ENCODE results near the gene PRRC2A. TPM values are rescaled to one million over a fixed set of nuclear protein-coding genes. Genes with fewer than 3 reads are reported as not detected.
A peak's percentile ranks its signal among the peaks of the same experiment; 100 is the strongest.

Gene PRRC2A
- total and polyA plus RNA-seq, 2 experiments from 2014 or later = 42.5 to 46.0 TPM

DNA sequence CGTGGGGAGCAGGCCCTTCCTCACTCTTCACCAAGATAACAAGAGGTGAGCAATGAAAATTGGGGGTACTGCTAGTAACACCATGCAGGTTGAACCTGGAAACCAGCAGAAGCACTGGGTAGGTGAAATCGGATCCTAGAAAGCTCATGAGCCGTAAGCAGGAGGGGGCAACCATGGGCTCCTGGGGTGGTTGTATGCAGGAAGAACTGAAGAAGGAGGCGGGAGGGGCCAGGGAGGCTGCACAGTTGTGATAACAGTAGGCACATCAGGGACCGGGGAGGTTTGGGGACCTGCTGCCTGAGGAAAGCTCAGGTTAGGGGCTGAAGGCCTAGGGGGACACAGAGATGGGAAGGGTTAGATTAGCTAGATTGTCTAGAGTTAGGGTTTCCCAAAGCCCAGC lies 66.0 kb downstream of the PRRC2A start:
- H3K4me1 ChIP-seq (ENCODE audit: insufficient read depth) = peaks cover 4% of the 10 kb centered on the region; the same call in 1 of the 2 replicates
- H3K79me2 ChIP-seq (ENCODE audit: insufficient read depth) = no peaks in the 10 kb centered on the region
- H2AFZ ChIP-seq = no peak overlapping the region
- no peaks in the 10 kb centered on the region for H3K9me3 ChIP-seq (ENCODE audit: low read depth)
- no peak overlapping the region for H3K27ac ChIP-seq
- no peak for DNase-seq
- peaks cover 7% of the 10 kb centered on the region; the same call in 1 of the 2 replicates for H3F3A ChIP-seq (ENCODE audit: insufficient read depth)
- H3K9ac ChIP-seq = no peak overlapping the region
- no peak overlapping the region for H3K4me2 ChIP-seq (ENCODE audit: unreplicated experiment)
- TF ChIP-seq EZH2 (IDR thresholded peaks at IDR 0.05; ENCODE audit: insufficient read depth, poor library complexity, severe bottlenecking) (no peak), EZH2phosphoT487 (IDR thresholded peaks at IDR 0.05; ENCODE audit: insufficient read depth, low read depth) (no peak)
- H3K36me3 ChIP-seq (ENCODE audit: low read depth) = peaks cover 4% of the 10 kb centered on the region; the same call in 1 of the 2 replicates
- no peak overlapping the region for H3K4me3 ChIP-seq
- WGBS, 2 experiments (ENCODE audit: low coverage in 1 of 2, low lambda C conversion rate in 2 of 2, missing lambda C conversion rate in 2 of 2) = 76 to 84% methylated on average over 5 of the region's 5 CpGs
- no peaks in the 10 kb centered on the region for H4K20me1 ChIP-seq (ENCODE audit: insufficient read depth)
- H3K9me2 ChIP-seq (ENCODE audit: insufficient read depth) = no peaks in the 10 kb centered on the region
- H3K27me3 ChIP-seq (replicated peaks; ENCODE audit: insufficient read depth) = no peaks in the 10 kb centered on the region
- in situ Hi-C loops (cut with MboI) = no loop called here

DNA sequence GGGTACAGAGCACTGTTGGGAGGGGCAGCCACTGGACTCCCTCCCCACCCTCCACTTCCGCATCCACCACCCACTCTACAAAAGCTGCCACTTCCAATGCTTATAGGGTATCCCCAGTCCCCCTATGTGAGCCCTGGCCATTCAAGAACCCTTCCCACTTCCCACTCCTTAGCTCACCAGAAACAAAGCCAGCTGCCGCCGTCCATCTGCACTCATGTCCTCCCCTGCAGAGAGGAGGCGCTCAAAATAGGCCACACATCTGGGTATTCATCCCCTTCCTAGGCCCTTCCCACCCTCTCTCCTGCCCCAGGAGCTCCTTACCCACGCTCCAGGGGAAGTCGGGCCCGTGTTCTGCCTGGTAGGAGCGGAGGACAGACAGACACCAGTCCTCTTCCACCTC lies 66.8 kb downstream of the PRRC2A start:
- Histone ChIP-seq H3K4me3 (no peak overlapping the region), H3K9me2 (ENCODE audit: insufficient read depth) (no peaks in the 10 kb centered on the region), H3K9ac (no peak overlapping the region), H2AFZ (no peak overlapping the region), H4K20me1 (ENCODE audit: insufficient read depth) (no peaks in the 10 kb centered on the region), H3K36me3 (ENCODE audit: low read depth) (peaks cover 9% of the 10 kb centered on the region; the same call in 1 of the 2 replicates), H3K4me1 (ENCODE audit: insufficient read depth) (no peaks in the 10 kb centered on the region), H3K79me2 (ENCODE audit: insufficient read depth) (no peaks in the 10 kb centered on the region), H3K27me3 (replicated peaks; ENCODE audit: insufficient read depth) (no peaks in the 10 kb centered on the region), H3F3A (ENCODE audit: insufficient read depth) (peaks cover under 1% of the 10 kb centered on the region; the same call in 1 of the 2 replicates), H3K4me2 (ENCODE audit: unreplicated experiment) (no peak overlapping the region), H3K9me3 (ENCODE audit: low read depth) (no peaks in the 10 kb centered on the region), H3K27ac (no peak overlapping the region)
- 80 to 81% methylated on average over 7 to 8 of the region's 8 CpGs for WGBS, 2 experiments (ENCODE audit: low coverage in 1 of 2, low lambda C conversion rate in 2 of 2, missing lambda C conversion rate in 2 of 2)
- in situ Hi-C loops (cut with MboI) = no loop called here
- TF ChIP-seq EZH2phosphoT487 (IDR thresholded peaks at IDR 0.05; ENCODE audit: insufficient read depth, low read depth) = no peak
- no peak for TF ChIP-seq EZH2 (IDR thresholded peaks at IDR 0.05; ENCODE audit: insufficient read depth, poor library complexity, severe bottlenecking)
- DNase-seq = no peak

Small RNA genes lying within 50 kb of the gene (microRNA-seq; reads per million reads assigned to microRNA genes)
- not detected for gene MIR6832 (ENCODE audit: borderline number of aligned reads)

Small RNA genes lying within 50 kb of the gene (small RNA-seq; reads per million reads assigned to genes)
- gene MIR6832 (ENCODE audit: low read depth, low replicate concordance) = not detected
- not detected for gene RF00019 (ENCODE audit: low read depth, low replicate concordance)
- 2.9 reads per million, percentile 72 among the genes with 10 or more reads in this experiment for gene SNORA38 (ENCODE audit: low read depth, low replicate concordance)
- gene UQCRHP1 (ENCODE audit: low read depth, low replicate concordance) = not detected

Other genes starting within 250 kb of the PRRC2A start
Only the 30 nearest of the 35 such genes appear.
- 4.1 and 4.9 TPM in 2 replicates for gene MICB, start 122.6 kb upstream of the PRRC2A start, total RNA-seq (2014; rRNA removed; shearing (Covaris generic))
- gene MICB, start 122.6 kb upstream of the PRRC2A start, polyA plus RNA-seq (2016; fragmentation: Nextera tagmentation; extraction: Ambion mirVana) = 3.7 and 4.2 TPM in 2 replicates
- gene MCCD1, start 91.8 kb upstream of the PRRC2A start, total RNA-seq (2014; rRNA removed; shearing (Covaris generic)) = not detected in 2 replicates
- not detected in 2 replicates for gene MCCD1, start 91.8 kb upstream of the PRRC2A start, polyA plus RNA-seq (2016; fragmentation: Nextera tagmentation; extraction: Ambion mirVana)
- gene DDX39B, start 78.7 kb upstream of the PRRC2A start, total RNA-seq (2014; rRNA removed; shearing (Covaris generic)) = 319 and 415 TPM in 2 replicates
- 197 and 204 TPM in 2 replicates for gene DDX39B, start 78.7 kb upstream of the PRRC2A start, polyA plus RNA-seq (2016; fragmentation: Nextera tagmentation; extraction: Ambion mirVana)
- gene ATP6V1G2, start 74.1 kb upstream of the PRRC2A start, total RNA-seq (2014; rRNA removed; shearing (Covaris generic)) = 0.89 and 1.8 TPM in 2 replicates
- 2.8 and 3.5 TPM in 2 replicates for gene ATP6V1G2, start 74.1 kb upstream of the PRRC2A start, polyA plus RNA-seq (2016; fragmentation: Nextera tagmentation; extraction: Ambion mirVana)
- 20.4 and 22.9 TPM in 2 replicates for gene NFKBIL1, start 73.1 kb upstream of the PRRC2A start, total RNA-seq (2014; rRNA removed; shearing (Covaris generic))
- gene NFKBIL1, start 73.1 kb upstream of the PRRC2A start, polyA plus RNA-seq (2016; fragmentation: Nextera tagmentation; extraction: Ambion mirVana) = 12.3 and 15.0 TPM in 2 replicates
- gene LTA, start 48.4 kb upstream of the PRRC2A start, total RNA-seq (2014; rRNA removed; shearing (Covaris generic)) = not detected in 2 replicates
- gene LTA, start 48.4 kb upstream of the PRRC2A start, polyA plus RNA-seq (2016; fragmentation: Nextera tagmentation; extraction: Ambion mirVana) = not detected in 2 replicates
- not detected in 2 replicates for gene TNF, start 45.1 kb upstream of the PRRC2A start, total RNA-seq (2014; rRNA removed; shearing (Covaris generic))
- 0.11 TPM in 1 of 2 replicates, not detected in the other for gene TNF, start 45.1 kb upstream of the PRRC2A start, polyA plus RNA-seq (2016; fragmentation: Nextera tagmentation; extraction: Ambion mirVana)
- not detected in 2 replicates for gene LTB, start 38.3 kb upstream of the PRRC2A start, total RNA-seq (2014; rRNA removed; shearing (Covaris generic))
- gene LTB, start 38.3 kb upstream of the PRRC2A start, polyA plus RNA-seq (2016; fragmentation: Nextera tagmentation; extraction: Ambion mirVana) = 0.23 TPM in 1 of 2 replicates, not detected in the other
- not detected in 2 replicates for gene LST1, start 34.4 kb upstream of the PRRC2A start, total RNA-seq (2014; rRNA removed; shearing (Covaris generic))
- not detected in 2 replicates for gene LST1, start 34.4 kb upstream of the PRRC2A start, polyA plus RNA-seq (2016; fragmentation: Nextera tagmentation; extraction: Ambion mirVana)
- gene NCR3, start 27.7 kb upstream of the PRRC2A start, total RNA-seq (2014; rRNA removed; shearing (Covaris generic)) = not detected in 2 replicates
- not detected in 2 replicates for gene NCR3, start 27.7 kb upstream of the PRRC2A start, polyA plus RNA-seq (2016; fragmentation: Nextera tagmentation; extraction: Ambion mirVana)
- not detected in 2 replicates for gene AIF1, start 5.5 kb upstream of the PRRC2A start, total RNA-seq (2014; rRNA removed; shearing (Covaris generic))
- gene AIF1, start 5.5 kb upstream of the PRRC2A start, polyA plus RNA-seq (2016; fragmentation: Nextera tagmentation; extraction: Ambion mirVana) = not detected in 2 replicates
- 161 and 198 TPM in 2 replicates for gene BAG6, start 31.9 kb downstream of the PRRC2A start, total RNA-seq (2014; rRNA removed; shearing (Covaris generic))
- gene BAG6, start 31.9 kb downstream of the PRRC2A start, polyA plus RNA-seq (2016; fragmentation: Nextera tagmentation; extraction: Ambion mirVana) = 88.2 and 90.8 TPM in 2 replicates
- 0.76 and 3.3 TPM in 2 replicates for gene APOM, start 35.2 kb downstream of the PRRC2A start, total RNA-seq (2014; rRNA removed; shearing (Covaris generic))
- gene APOM, start 35.2 kb downstream of the PRRC2A start, polyA plus RNA-seq (2016; fragmentation: Nextera tagmentation; extraction: Ambion mirVana) = 5.6 and 5.9 TPM in 2 replicates
- 20.3 and 28.5 TPM in 2 replicates for gene C6orf47, start 40.1 kb downstream of the PRRC2A start, total RNA-seq (2014; rRNA removed; shearing (Covaris generic))
- 19.4 and 19.5 TPM in 2 replicates for gene C6orf47, start 40.1 kb downstream of the PRRC2A start, polyA plus RNA-seq (2016; fragmentation: Nextera tagmentation; extraction: Ambion mirVana)
- 10.6 and 11.3 TPM in 2 replicates for gene GPANK1, start 44.3 kb downstream of the PRRC2A start, total RNA-seq (2014; rRNA removed; shearing (Covaris generic))
- gene GPANK1, start 44.3 kb downstream of the PRRC2A start, polyA plus RNA-seq (2016; fragmentation: Nextera tagmentation; extraction: Ambion mirVana) = 19.3 and 20.0 TPM in 2 replicates
- gene CSNK2B, start 45.4 kb downstream of the PRRC2A start, total RNA-seq (2014; rRNA removed; shearing (Covaris generic)) = 186 and 256 TPM in 2 replicates
- gene CSNK2B, start 45.4 kb downstream of the PRRC2A start, polyA plus RNA-seq (2016; fragmentation: Nextera tagmentation; extraction: Ambion mirVana) = 224 and 229 TPM in 2 replicates
- 2.7 and 7.5 TPM in 2 replicates for gene LY6G5B, start 49.3 kb downstream of the PRRC2A start, total RNA-seq (2014; rRNA removed; shearing (Covaris generic))
- 3.9 and 5.9 TPM in 2 replicates for gene LY6G5B, start 49.3 kb downstream of the PRRC2A start, polyA plus RNA-seq (2016; fragmentation: Nextera tagmentation; extraction: Ambion mirVana)
- gene LY6G5C, start 60.4 kb downstream of the PRRC2A start, total RNA-seq (2014; rRNA removed; shearing (Covaris generic)) = 1.7 TPM in 1 of 2 replicates, not detected in the other
- 5.0 and 5.1 TPM in 2 replicates for gene LY6G5C, start 60.4 kb downstream of the PRRC2A start, polyA plus RNA-seq (2016; fragmentation: Nextera tagmentation; extraction: Ambion mirVana)
- gene ABHD16A, start 82.6 kb downstream of the PRRC2A start, total RNA-seq (2014; rRNA removed; shearing (Covaris generic)) = 54.0 and 59.9 TPM in 2 replicates
- 48.0 and 48.5 TPM in 2 replicates for gene ABHD16A, start 82.6 kb downstream of the PRRC2A start, polyA plus RNA-seq (2016; fragmentation: Nextera tagmentation; extraction: Ambion mirVana)
- not detected in 2 replicates for gene LY6G6F, start 86.2 kb downstream of the PRRC2A start, total RNA-seq (2014; rRNA removed; shearing (Covaris generic))
- gene LY6G6F, start 86.2 kb downstream of the PRRC2A start, polyA plus RNA-seq (2016; fragmentation: Nextera tagmentation; extraction: Ambion mirVana) = not detected in 2 replicates
- not detected in 2 replicates for gene LY6G6D, start 94.6 kb downstream of the PRRC2A start, total RNA-seq (2014; rRNA removed; shearing (Covaris generic))
- not detected in 2 replicates for gene LY6G6D, start 94.6 kb downstream of the PRRC2A start, polyA plus RNA-seq (2016; fragmentation: Nextera tagmentation; extraction: Ambion mirVana)
- not detected in 2 replicates for gene LY6G6C, start 101.0 kb downstream of the PRRC2A start, total RNA-seq (2014; rRNA removed; shearing (Covaris generic))
- gene LY6G6C, start 101.0 kb downstream of the PRRC2A start, polyA plus RNA-seq (2016; fragmentation: Nextera tagmentation; extraction: Ambion mirVana) = not detected in 2 replicates
- not detected in 2 replicates for gene MPIG6B, start 102.7 kb downstream of the PRRC2A start, total RNA-seq (2014; rRNA removed; shearing (Covaris generic))
- not detected in 2 replicates for gene MPIG6B, start 102.7 kb downstream of the PRRC2A start, polyA plus RNA-seq (2016; fragmentation: Nextera tagmentation; extraction: Ambion mirVana)
- gene DDAH2, start 108.6 kb downstream of the PRRC2A start, total RNA-seq (2014; rRNA removed; shearing (Covaris generic)) = 76.6 and 93.3 TPM in 2 replicates
- gene DDAH2, start 108.6 kb downstream of the PRRC2A start, polyA plus RNA-seq (2016; fragmentation: Nextera tagmentation; extraction: Ambion mirVana) = 77.7 and 90.2 TPM in 2 replicates
- gene CLIC1, start 115.8 kb downstream of the PRRC2A start, total RNA-seq (2014; rRNA removed; shearing (Covaris generic)) = 447 and 576 TPM in 2 replicates
- gene CLIC1, start 115.8 kb downstream of the PRRC2A start, polyA plus RNA-seq (2016; fragmentation: Nextera tagmentation; extraction: Ambion mirVana) = 784 and 791 TPM in 2 replicates
- 4.3 and 7.1 TPM in 2 replicates for gene MSH5, start 119.3 kb downstream of the PRRC2A start, total RNA-seq (2014; rRNA removed; shearing (Covaris generic))
- 2.0 and 2.9 TPM in 2 replicates for gene MSH5, start 119.3 kb downstream of the PRRC2A start, polyA plus RNA-seq (2016; fragmentation: Nextera tagmentation; extraction: Ambion mirVana)
- 2.5 TPM in 1 of 2 replicates, not detected in the other for gene SAPCD1, start 141.9 kb downstream of the PRRC2A start, total RNA-seq (2014; rRNA removed; shearing (Covaris generic))
- gene SAPCD1, start 141.9 kb downstream of the PRRC2A start, polyA plus RNA-seq (2016; fragmentation: Nextera tagmentation; extraction: Ambion mirVana) = 0.85 and 1.3 TPM in 2 replicates
- 0.54 TPM in 1 of 2 replicates, not detected in the other for gene VWA7, start 156.6 kb downstream of the PRRC2A start, total RNA-seq (2014; rRNA removed; shearing (Covaris generic))
- gene VWA7, start 156.6 kb downstream of the PRRC2A start, polyA plus RNA-seq (2016; fragmentation: Nextera tagmentation; extraction: Ambion mirVana) = 0.37 and 0.56 TPM in 2 replicates
- gene VARS1, start 175.0 kb downstream of the PRRC2A start, total RNA-seq (2014; rRNA removed; shearing (Covaris generic)) = 47.6 and 66.4 TPM in 2 replicates
- 39.1 and 39.8 TPM in 2 replicates for gene VARS1, start 175.0 kb downstream of the PRRC2A start, polyA plus RNA-seq (2016; fragmentation: Nextera tagmentation; extraction: Ambion mirVana)
- 32.5 and 40.3 TPM in 2 replicates for gene LSM2, start 186.3 kb downstream of the PRRC2A start, total RNA-seq (2014; rRNA removed; shearing (Covaris generic))
- gene LSM2, start 186.3 kb downstream of the PRRC2A start, polyA plus RNA-seq (2016; fragmentation: Nextera tagmentation; extraction: Ambion mirVana) = 48.4 and 52.3 TPM in 2 replicates